Keratinocyte (primary cell): ENCODE data around the gene INPP5E.
"Not testable (repeated sequence)": the region's sequence is repeated elsewhere in the genome, so short reads cannot be mapped to it uniquely, and the experiment has no call there.

Experiments
- EZH2 ChIP-seq: IDR thresholded peaks from one replicate; pipeline ENCODE4 v1.6.1; 2012; ENCODE audit warnings: inconsistent platforms, mild to moderate bottlenecking, low read length, moderate library complexity
- TF ChIP-seq, protein P1 (sequence below), 3 experiments: IDR thresholded peaks in 1 of 3; conservative IDR thresholded peaks in 1 of 3; optimal IDR thresholded peaks in 1 of 3; 2 replicates in 2 of 3; 3 replicates in 1 of 3; pipeline versions ENCODE3 to v1.5.1; 2011; ENCODE audit warnings: low read length in 3 of 3, mild to moderate bottlenecking in 3 of 3, moderate library complexity in 2 of 3, control low read depth in 1 of 3, inconsistent platforms in 1 of 3; ENCODE audit not compliant: insufficient read depth in 2 of 3; ENCODE audit errors: extremely low read depth in 1 of 3

DNA sequence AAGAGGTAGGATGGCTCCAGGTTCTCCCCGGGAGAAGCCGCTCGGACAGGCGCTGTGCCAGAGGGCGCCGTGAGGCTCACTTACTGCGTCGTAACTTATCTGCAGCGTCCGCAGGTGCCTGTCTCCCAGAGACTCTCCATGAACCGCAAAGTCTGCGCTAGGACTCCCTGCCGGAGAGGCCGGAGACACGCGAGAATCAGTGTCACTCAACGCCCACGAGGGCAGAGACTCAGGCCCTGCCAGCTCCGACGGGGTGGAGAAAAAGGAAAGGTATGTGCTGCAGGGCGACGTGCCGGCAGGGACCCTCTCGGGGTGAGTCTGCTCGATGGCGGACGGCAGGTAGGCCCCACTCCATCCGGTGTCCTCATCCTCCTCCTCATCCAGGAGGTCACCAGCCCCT lies 32.6 kb downstream of the INPP5E start:
- TF ChIP-seq, protein P1, sequence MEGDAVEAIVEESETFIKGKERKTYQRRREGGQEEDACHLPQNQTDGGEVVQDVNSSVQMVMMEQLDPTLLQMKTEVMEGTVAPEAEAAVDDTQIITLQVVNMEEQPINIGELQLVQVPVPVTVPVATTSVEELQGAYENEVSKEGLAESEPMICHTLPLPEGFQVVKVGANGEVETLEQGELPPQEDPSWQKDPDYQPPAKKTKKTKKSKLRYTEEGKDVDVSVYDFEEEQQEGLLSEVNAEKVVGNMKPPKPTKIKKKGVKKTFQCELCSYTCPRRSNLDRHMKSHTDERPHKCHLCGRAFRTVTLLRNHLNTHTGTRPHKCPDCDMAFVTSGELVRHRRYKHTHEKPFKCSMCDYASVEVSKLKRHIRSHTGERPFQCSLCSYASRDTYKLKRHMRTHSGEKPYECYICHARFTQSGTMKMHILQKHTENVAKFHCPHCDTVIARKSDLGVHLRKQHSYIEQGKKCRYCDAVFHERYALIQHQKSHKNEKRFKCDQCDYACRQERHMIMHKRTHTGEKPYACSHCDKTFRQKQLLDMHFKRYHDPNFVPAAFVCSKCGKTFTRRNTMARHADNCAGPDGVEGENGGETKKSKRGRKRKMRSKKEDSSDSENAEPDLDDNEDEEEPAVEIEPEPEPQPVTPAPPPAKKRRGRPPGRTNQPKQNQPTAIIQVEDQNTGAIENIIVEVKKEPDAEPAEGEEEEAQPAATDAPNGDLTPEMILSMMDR (optimal IDR thresholded peaks at IDR 0.05 in 1 of 3, IDR thresholded peaks at IDR 0.05 in 1 of 3, conservative IDR thresholded peaks at IDR 0.05 in 1 of 3; ENCODE audit: extremely low read depth in 1 of 3, insufficient read depth in 2 of 3, low read length in 3 of 3) = not testable (repeated sequence)
- TF ChIP-seq EZH2 = not testable (repeated sequence)
